ENCODE data around the gene PHF21B. TPM values are rescaled to one million over a fixed set of nuclear protein-coding genes. Genes with fewer than 3 reads are reported as not detected.

PHF21B gene
- polyA plus RNA-seq, 12 donors = 0.28 to 1.7 (median 0.48) TPM; not detected in 2

DNA sequence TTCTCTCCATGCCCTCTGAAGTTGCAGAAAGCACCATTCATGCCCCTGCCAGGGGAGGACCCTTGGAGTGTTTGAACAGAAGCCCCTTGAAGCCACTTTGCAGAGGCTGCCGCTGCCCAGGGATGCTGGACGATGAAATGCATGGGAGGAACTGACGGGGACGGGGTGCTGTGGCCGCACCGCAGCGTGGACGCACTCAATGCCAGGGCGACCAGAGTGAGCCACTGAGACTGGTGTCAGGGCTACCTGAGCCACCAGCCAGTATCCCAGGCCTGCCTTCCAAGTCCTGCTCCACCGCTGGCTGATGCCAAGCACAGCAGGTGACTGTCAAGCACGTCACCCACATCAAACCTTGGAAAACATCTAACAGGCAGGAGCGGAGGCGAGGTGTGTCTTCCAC, 17.6 kb downstream of the PHF21B start:
- no peak for DNase-seq

DNA sequence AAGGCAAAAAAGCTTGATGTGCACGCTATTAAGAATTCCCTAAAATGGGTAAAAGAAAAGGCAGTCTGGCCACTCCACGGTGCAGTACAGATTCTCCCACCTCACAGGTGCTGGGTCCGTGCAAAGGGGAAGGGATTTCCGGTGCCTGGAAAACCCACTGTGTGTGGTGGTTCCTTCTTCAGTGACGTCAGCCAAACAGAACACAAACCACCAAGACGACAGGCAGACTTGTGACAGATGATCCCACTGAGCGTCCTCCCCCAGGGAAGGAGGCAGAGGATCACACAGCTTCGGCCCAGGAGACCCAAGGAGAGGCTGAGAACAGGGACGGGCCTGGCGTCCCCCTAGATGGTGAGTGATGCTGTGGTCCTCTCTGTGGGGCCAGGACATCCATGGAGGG, 18.6 kb downstream of the PHF21B start:
- DNase-seq = no peak

DNA sequence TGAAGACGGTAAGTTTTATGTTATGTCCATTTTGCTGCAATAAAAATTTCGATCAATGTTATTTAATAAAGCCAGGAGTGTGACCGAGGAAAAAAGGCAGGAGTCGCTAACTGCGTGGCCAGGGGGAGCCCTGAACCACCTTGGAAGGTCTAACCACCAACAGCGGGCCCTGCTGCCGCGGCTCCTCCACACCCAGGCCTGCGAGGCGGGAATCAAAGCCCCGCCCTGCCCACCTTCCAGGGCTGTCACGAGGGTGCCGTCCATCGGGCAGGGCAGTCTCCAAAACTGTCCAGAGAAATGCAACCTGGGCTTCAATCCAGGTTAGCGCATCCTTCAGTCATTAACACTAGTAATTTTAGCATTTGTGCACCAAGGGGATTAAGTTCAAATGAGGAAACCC, 19.0 kb downstream of the PHF21B start:
- DNase-seq = no peak

DNA sequence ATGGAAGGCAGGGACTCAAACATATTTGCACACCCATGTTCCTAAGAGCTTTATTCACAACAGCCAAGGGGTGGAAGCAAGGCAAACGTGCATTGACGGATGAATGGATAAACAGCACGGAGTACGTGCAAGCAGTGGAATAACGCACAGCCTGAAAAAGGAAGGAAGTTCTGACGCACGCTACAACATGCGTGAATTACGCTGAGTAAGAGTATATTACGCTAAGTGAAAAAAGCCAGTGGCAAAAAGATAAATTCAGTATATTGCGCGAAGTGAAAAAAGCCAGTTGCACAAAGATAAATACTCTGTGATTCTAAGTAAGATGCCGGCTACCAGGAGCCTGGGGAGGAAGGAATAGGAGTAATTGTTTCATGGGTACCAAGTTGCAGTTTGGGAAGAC, 19.5 kb downstream of the PHF21B start:
- no peak for DNase-seq

DNA sequence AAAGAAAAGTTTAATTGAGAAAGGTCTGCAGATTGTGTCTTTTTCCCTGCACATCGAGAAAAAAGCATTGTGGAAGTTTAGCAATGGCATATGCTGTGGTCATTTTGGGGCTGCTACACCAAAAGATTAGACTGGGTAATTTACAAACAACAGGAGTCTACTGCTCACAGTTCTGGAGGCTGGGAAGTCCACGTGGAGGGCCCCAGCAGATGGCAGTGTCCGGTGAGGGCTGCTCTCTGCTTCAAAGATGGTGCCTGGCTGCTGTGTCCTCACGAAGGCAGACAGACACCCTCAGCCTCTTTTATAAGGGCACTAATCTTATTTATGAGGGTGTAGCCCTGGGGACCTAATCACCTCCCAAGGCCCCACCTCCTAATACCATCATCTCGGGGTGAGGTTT, 21.1 kb downstream of the PHF21B start:
- no peak for DNase-seq

DNA sequence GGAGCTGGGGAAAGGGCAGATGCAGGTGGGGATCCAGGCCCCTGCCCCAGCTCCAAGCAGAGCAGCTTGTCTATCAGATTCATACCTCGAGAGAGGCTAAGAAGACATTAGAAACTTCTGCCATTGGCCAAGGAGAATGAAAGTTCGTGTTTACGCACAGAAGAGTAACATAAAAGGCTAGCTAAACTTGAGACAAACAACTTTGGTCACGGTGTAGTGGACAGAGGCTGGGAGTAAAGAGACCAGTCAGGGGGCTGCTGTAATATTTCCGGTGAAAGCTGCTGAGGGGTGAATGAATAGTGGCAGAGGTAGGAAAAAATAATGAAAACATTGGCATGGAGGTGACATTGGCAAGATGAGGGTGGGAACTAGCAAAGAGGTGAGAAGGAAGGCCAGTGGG, 22.9 kb downstream of the PHF21B start:
- DNase-seq = no peak

DNA sequence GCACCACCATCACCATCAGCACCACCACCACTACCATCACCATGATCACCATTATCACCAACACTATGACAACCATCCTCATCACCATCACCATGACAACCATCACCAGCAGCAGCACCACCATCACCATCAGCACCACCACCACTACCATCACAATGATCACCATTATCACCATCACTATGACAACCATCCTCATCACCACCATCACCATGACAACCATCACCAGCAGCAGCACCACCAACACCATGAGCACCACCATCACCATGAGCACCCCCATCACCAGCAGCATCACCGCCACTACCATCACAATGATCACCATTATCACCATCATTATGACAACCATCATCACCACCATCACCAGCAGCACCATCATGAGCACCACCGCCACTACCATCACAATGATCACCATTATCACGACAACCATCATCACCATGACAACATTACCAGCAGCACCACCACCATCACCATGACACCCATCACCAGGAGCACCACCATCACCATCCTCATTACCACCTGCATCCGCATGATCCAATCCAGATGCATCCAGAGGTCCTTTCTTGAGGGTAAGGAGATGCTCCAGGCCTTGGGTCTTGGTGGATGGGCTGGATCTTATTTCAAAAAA, 23.8 kb downstream of the PHF21B start:
- no peak for DNase-seq

DNA sequence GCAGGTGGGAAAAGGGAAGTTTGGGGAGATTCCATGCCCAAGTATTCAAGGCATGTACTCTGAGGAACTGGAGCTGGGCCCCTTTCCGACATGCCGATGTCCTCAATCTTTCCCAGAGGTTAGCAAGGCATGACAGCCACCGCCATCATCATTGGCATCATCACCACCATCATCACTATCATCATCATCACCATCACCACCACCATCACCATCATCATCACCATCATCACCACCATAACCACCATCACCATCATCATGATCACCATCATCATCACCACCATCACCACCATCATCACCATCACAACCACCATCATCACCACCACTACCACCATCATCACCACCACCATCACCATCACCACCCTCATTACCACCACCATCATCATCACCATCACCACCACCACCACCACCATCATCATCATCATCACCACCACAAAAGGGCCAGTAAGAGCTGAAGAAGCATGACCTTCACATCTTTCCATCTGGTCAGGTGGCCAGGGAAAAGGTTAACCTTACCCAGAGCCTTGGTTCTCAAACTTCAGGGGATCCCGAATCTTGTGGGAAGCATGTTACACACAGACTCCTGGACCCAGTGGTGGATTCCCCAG, 25.8 kb downstream of the PHF21B start:
- DNase-seq = no peak

DNA sequence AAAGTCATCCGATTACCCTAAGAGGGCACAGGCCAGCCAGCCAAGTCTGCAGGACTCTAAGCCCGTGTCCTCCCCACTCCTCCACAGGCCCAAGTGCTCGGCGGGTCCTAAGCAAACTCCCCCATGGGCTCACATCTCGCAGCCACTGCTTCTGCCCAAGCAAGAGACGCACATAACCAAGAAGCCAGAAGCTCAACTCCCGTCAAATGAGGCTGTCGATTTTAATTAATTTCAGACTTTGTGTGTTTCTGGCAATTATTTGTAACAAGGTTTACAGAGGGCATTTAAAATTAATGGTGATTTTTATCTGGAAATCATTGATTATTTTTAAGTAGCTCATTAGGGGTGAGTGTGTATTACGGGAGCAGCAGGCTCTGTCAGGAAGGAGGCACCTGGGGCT, 27.4 kb downstream of the PHF21B start:
- DNase-seq = no peak

DNA sequence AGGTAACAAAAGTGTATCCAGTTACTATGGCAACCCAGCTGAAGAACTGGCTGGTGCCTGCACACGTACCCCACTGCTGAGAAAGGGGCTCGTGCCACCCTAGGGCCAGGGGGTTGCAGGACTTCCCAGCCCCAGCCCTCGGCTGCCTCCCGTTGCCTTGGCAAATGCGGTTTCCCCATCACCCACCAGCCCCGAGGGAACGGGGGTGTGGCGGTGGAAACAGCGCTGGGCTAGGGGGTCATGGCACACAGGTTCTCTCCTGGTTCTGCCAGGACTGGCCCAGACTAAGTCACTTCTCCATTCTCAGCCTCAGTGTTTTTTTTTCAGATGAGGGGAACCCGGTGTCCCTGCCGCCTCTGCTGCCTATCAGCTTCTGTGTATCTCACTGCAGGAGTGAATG, 27.9 kb downstream of the PHF21B start:
- no peak for DNase-seq

DNA sequence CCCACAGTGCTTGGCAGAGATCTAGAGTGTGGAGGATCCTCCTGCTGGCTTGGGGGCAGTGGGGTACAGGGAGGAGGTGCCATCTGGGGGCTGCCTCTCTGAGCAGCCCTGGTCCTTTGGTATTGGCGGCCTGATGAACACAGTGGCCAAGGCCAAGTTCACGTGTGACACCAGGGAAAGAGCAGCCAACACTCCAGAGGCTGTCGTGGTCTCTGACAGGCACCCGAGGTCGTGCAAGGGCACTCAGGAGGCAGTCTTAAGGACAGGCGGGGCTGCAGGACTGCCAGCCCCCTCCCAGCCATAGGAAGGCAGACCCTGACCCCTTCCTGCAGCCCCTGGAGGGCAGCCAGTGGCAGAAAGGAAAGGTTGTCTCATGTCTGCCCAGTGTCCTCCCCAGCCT, 30.7 kb downstream of the PHF21B start:
- DNase-seq = no peak

DNA sequence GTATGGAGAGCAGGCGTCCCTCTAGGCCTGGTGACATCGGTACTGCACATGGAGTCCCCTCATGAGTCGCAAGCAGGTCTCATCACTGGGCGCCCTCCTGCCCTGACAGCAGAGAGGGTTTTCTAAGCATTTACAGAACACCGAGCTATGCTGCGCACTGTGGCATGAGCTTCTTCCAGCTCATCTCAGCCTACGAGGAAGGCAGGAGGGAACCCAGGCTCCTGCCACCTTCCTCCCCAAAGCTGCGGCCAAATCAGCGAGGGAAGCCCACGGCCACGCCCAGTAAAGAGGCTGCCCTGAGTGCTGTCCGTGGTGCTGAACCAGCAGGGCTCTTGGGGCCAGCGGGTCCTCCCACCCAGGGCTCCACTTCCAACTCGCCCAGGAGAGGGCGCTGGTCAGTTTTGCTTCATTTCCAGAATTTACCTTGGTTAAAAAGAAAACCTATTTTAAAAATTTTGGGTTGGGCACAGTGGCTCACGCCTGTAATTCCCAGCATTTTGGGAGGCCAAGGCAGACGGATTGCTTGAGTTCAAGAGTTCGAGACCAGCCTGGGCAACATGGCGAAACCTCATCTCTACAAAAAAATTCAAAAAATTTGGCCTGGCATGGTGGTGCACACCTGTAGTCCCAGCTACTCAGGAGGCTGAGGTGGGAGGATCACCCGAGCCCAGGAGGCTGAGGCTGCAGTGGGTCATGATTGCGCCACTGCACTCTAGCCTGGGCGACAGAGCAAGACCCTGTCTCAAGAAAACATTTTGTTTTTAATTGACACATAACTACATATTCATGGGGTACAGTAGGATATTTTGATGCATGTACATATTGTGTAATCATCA, 34.2 kb downstream of the PHF21B start:
- DNase-seq = peak; percentile 77

DNA sequence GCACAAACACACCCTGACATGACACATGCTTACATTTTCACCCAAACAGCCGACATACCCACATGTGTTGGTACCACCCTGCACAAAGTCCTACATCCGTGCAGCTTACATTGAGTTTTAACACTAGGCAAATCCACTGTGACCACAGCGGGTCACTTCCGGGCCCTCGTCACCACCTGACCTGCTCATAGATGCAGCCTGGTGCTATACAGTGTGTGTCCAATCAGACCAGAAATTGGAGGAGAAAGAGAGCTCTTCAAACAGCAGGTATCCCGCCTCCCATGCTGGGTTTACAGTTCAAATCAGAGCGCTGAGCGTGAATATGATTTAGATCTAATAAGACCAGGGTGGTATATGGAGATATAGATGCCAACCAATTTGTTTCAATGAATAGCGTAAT, 35.4 kb downstream of the PHF21B start:
- DNase-seq = no peak

DNA sequence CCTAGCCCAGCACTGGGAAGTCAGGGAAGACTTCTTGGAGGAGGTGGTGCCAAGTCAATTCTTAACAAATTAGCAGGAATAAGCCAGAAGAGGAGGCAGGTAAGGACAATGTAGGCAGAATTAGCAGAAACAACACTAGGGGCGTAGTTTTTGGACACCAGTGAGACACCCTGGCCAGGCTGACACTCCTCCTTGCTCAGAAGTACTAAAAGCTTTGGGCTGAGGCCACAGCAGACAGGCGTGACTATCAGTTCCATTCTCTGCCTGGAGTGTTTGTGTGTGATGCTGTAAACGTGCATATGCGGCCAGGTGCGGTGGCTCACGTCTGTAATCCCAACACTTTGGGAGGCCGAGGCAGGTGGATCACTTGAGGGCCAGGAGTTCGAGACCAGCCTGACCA, 36.0 kb downstream of the PHF21B start:
- DNase-seq = no peak

DNA sequence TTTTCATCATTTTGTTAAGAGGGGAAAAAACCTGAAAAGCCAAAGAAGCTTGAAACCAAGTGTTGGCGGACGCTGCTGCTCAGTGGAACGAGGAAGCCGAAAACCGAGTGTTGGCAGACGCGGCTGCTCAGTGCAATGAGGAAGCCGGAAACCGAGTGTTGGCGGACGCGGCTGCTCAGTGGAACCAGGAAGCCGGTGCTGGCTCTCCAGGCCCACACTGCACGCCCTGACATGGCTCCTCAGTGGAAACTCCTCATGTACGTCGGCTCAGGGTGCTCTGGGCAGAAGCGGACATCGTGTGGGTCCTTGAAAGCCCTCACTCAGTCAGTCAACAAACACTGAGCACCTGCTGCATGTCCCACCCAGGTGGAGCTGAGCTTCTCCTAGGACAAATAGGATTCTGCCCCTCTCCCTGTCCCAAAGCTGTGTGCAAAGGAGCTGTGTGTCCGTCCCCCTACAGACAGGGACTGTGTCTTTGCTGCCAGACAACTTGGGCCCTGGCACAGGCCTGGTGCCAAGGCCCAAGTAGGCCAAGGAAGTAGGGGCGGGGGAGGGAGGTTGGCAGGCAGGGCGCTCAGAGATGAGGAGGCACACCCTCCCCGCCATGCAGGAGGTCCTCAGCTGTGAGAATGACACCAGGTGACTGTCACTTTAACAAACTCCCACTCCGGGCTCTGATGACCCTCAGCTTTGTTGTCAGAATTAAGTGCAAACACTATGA, 37.3 kb downstream of the PHF21B start:
- peak; percentile 45 for DNase-seq

DNA sequence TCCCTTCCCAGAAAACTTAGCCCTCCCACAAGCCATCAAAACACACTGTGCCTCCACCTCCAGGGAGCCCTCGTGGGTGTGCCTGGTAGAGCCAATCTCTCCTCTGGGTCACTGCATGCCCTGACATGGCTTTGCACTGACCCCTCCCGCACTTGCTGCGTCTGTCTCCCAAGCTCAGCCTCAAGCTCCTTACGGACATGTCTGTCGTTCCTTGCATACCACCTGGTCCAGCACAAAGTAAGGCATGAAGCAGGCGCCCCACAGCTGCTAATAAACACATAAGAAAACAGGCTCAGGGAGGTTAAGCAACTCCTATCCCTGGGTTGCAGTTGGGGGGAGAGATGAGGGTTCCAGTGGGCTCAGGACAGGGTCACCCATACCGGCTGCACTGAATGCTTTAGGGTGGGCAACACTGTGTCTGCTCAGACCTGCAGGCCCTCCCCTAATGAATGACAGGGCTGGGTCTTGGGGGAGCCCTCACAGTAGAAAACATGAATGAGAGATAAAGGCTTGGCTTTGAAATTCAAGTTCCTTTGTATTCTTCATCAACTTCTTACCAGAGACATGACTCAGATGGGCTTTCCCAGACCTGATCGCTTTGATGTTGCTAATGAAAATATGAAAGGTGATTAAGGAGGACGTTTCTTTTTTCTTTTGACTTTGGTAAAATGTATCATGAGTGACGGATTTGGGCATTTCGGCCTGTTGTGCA, 38.0 kb downstream of the PHF21B start:
- no peak for DNase-seq

DNA sequence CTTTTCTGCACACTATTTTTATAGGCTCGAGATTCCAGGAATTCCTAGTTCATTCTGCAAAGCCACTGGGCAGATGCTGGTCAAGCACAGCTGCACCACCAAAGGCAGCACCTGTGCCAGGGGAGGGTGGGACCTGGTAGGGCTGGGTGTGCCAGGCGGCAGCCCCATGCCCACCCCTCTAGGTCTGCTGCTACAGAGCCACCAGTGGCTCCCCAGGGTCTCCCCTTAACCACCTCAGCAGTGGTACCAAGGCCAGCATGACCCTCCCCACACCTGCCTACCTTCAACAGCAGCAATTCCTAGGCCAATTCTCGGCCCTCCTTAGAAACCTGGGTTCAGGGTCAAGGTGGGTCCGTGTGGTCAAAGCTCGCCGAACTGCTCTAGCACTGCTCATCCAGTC, 39.5 kb downstream of the PHF21B start:
- no peak for DNase-seq

DNA sequence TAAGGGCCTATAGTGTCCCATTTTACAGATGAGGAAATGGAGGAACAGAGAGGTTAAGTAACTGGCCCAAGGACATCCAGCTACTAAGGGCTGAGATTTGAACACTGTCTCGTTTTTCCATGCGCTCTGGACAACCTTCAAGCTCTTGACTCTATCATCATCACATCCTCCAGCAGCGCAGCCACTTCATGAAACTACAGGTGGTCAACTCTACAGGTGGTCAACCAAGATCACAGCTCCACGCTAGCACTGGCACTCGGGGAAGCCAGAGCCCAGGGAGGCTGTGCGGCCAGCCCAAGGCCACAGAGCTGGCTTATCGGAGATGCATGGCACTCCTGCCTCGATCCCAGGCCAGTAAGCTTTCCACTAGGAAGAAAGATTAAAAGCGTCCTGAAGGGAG, 40.0 kb downstream of the PHF21B start:
- DNase-seq = no peak

DNA sequence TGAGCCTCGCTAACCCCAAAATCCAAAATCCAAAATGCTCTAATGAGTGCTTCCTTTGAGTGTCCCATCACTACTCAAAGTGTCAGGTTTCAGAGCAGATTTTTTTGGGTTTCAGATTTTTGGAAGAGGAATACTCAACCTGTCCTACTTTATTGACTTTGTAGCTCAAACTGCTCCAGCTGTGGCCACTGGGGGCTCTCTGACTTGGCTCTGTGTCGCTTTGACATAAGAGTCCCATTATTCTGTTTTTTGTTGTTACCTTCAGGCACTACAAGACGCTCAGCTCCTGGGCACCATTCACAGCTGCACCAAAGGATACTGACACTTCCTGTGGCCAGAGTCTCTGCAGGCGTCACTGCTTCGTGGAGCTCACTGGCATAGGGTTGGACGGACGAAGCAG, 41.1 kb downstream of the PHF21B start:
- no peak for DNase-seq

DNA sequence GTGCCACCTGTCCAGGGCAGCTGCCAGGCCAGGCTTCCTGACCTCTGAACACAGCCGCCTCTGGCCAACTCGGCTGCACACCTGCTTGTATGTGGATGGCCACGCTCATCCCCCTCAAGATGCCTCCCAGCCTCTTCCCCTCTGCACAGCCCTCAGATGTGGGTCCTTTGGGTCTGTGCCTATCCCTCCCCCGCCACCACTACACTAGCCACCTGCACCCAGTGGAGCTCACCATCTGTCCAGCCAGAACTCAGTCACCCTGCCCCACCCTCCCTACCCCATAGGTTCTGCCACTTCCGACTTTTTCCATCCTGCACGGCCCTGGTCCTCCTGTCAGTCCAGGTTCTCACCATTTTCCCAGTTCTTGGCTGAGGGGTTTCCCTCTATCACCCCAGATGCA, 44.6 kb downstream of the PHF21B start:
- DNase-seq = no peak

DNA sequence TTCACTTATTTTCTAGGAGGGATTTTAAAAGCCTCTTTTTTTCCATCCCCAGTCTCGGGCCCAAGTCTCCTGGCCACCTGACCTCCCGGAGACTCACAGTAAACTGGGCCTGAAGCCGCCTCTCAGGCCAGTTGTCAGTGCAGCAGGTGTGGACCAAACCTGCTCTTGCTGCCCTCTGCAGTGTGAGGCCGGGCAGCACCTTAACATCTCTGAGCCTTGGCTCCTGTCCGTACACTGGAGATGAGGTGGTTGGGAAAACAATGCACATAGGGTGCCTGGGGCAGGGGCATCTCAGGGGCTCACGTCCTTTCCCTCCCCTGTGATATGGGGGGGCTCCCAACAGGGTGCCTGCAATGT, 45.1 kb downstream of the PHF21B start:
- DNase-seq = no peak

Measured in muscle of arm (tissue), 12 donors.